Activated CD4-positive, alpha-beta T cell treated with anti-CD3 and anti-CD28 coated beads, Interleukin-2, Interleukin-4, amounts not matched to agents 100 ng/mL and 50 ng/mL, durations not matched to agents 16 hours and 8 hours (primary cell): ENCODE measurements around the gene TBX19.

Source experiments
- DNase-seq: peaks from one replicate; pipeline ENCODE4 v3.0.0-alpha.2; 2020; ENCODE audit warnings: low spot score

The TBX19 gene

GRCh38 chr1:168281603-168282325 is 1.1 kb downstream of the TBX19 start:
- no peak for DNase-seq

- no peak for DNase-seq
Measured at GRCh38 chr1:168285521-168285790, 4.8 kb downstream of the TBX19 start.

DNA sequence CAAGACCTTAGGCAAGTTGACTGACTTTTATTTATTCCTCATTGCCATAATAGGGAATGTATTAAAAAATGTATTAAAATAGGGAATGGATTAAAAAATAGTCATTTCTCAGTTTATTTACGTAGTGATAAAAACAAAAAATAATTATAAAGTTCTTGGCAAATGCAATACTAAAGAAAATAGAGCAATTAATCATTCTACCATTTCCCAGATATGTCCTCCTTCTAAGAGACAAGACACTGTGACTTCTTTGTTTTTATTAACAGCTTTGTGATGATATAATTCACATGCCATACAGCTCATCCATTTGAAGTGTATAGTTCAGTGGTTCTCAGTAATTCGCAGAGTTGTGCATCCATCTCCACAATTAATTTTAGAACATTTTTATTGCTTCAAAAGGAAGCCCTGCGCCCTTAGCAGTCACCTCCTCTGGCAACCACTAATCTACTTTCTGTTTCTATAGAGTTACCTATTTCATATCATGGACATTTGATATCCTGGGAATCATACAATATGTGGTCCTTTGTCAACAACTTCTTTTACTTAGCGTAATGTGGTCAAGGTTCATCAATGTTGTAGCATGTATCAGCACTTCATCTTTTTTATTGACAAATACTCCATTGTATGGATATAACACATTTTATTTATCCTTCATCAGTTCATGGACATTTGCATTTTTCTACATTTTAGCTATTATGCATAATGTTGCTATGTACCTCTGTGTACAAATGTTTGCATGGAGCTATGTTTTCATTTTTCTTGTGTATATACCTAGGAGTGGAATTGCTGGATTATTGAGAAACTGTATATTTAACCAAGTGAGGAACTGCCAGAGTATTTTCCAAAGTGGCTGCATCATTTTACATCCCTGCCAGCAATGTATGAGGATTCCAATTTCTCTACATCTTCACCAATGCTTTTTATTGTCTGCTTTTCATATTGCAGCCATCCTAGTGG is 5.6 kb downstream of the TBX19 start:
- no peak for DNase-seq

DNA sequence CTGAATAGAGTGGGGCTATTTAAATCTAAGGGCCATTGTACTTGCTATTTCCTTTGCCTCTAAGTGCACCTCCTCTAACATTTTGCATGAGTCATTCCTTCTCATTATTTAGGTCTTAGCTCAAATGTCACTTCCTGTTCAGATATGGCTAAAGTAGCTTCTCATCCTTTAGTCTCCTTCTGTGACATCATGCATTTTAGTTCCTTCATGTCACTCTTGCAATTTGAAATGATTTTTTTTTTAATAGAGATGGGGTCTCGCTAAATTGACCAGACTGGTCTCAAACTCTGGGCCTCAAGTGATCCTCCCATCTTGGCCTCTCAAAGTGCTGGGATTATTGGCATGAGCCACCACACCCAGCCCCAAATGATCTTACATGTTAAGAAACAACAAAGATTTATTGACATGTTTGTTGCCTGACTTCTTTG is 6.6 kb downstream of the TBX19 start:
- peak; percentile 31 for DNase-seq

DNA sequence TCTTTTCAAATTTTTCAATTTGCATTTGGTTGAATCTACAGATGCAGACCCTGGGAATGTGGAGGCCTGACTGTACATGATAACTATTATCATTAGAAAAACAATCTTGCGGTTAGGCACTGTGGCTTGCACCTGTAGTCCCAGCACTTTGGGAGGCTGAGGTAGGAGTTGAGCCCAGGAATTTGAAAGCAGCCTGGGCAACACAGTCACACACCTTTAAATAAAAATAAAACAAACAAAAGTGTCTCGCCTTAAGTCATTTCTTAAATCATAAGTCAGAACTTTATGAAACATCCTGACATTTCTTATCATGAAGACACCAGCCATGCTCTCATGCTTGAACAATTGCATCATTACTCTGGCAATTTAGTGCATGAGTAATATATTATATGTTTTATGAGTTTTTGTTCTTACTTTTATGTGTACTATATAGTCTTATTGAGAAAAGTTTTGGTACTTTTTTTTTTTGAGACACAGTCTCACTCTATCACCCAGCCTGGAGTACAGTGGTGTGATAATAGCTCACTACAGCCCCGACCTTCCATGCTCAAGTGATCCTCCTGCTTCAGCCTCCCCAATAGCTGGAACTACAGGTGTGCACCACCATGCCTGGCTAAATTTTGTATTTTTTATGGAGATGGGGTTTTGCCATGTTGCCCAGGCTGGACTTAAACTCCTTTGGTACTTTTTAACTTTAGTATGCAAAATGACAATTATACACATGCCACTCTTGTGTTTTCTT is 7.8 kb downstream of the TBX19 start:
- no peak for DNase-seq

- DNase-seq: no peak
Measured at GRCh38 chr1:168291222-168291837, 10.7 kb downstream of the TBX19 start.

- DNase-seq: no peak
Measured at GRCh38 chr1:168293356-168293755, 12.7 kb downstream of the TBX19 start.

- no peak for DNase-seq
Measured at GRCh38 chr1:168295411-168296114, 14.9 kb downstream of the TBX19 start.

GRCh38 chr1:168297019-168297730 is 16.5 kb downstream of the TBX19 start:
- no peak for DNase-seq

- no peak for DNase-seq
Measured at GRCh38 chr1:168298446-168298845, 17.8 kb downstream of the TBX19 start.

GRCh38 chr1:168300626-168301025 is 19.9 kb downstream of the TBX19 start:
- no peak for DNase-seq

DNA sequence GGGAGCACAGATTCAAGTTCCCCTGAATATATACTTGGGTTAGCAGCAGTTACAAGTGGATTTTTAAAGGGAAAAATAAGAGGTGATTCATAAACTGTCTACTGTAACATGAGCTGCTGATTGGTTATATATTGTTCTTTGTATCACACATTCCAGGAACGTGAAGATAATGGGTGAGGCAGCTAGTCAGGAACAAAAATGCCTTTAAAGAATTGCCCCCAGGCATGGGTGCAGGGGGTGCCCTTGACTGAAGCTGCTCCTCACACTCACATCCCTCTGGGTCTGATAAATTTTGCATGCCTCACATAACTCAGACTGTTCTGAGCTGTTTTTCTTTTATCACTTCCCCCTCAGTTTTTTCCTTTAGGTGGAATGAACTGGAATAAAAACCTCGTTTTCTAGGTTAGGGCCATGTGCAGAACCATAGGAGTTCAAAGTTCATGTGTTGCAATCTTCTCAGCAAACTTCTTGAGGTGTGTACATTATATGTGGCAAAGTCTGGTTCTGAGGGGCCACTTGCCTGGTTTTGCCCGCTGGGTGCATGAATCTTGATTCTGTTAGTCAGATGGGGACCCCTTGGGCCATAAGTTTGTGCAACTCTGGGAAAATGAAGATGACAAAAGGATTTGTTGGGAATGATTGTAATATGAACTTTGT is 21.1 kb downstream of the TBX19 start:
- no peak for DNase-seq

DNA sequence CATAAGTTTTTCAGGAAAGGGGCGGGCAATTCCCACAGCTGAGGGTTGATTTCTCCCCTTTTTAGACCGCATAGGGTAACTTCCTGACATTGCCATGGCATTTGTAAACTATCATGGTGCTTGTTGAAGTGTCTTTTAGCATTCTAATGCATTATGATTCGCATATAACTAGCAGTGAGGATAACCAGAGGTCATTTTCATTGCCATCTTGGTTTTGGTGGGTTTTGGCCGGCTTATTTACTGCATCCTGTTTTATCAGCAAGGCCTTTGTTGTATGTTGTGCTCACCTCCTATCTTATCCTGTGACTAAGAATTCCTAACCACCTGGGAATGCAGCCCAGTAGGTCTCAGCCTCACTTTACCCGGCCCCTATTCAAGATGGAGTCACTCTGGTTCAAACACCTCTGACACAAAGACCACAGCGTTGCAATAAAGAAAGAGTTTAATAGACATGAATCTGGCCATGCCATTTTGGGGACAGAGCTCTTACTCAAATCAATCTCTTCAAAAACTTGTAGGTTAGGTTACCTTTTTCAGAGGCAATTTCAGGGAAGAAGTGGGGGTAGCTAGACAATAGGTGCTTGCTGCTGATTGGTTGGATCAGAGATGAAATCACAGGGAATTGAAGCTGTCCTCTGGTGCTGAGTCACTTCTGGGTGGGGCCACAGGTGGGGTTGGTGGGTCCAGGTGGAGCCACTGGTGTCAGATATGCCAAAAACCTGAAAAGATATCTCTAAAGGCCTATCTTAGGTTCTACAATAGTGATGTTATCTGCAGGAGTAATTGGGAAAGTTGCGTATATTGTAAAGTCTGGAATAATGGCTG is 23.3 kb downstream of the TBX19 start:
- DNase-seq: no peak

DNA sequence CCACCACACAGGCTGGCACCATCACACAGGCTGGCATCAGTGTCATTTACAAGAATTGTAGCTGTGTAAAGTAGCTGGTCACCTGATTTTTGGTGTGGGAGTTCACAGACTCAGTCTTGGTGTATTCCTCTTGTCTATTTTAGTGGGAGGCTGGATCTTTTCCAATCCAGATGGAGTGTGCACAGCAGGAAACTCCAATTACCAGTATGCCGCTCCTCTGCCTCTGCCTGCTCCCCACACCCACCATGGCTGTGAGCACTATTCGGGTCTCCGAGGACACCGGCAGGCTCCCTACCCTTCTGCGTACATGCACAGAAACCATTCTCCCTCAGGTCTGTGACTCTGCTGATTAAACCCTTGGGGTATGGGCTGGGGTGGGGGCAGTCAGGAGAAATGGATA is 24.2 kb downstream of the TBX19 start:
- DNase-seq: no peak

DNA sequence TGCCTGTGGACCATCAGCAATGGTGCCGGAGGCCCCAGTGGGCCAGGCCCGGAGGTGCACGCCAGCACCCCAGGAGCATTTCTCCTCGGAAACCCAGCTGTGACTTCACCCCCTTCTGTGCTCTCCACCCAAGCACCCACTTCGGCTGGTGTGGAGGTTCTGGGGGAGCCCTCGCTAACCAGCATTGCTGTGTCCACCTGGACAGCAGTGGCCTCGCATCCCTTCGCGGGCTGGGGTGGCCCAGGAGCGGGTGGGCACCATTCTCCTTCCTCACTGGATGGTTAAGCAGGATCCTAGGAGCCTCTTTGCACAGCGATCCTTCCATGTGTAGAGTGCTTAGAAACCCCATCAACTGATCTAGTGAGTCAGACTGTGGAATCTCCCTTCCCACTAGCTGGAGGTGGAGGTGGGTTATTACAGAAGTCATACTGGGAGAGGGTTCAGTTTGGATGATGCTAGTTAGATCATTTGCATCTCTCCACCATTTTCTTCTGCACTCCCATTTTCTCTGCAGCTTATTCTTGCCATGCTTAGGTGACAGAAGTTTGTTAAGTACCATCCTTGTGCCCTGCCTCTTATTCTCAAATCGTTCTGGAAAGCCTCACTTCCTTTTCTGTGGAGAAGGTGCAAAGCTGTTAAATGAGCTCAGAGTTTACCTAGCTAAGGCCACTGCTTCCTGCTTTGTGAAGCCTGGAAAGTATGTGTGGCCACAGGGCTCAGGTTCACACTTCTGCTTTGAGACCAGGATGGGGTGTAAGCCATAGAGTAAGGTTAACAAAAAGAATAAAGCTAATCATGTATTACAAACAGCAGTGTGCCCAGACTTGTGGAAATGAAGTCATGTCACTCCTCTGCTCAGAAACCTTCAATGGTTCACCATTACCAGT is 32.3 kb downstream of the TBX19 start:
- peak; percentile 25 for DNase-seq

- DNase-seq: no peak
Measured at GRCh38 chr1:168316142-168316541, 35.5 kb downstream of the TBX19 start.

DNA sequence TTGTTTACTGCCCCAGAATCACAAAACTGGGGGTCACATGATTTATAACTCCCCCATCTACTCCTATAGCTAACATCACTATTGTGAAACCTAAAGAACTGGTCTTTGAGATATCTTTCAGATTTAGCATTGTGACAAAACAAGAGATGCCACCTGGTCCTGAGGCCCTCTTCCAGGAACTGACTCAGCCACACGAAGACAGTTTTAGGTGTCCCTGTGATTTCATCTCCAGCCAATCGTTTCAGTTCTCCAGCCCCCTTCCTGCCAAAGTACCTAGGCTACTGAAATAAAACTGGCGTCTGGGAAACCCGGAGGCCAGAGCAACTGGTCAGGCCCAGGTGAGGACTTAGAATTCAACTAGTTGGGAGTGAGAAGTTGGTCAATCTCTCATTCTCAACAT is 36.6 kb downstream of the TBX19 start:
- no peak for DNase-seq

DNA sequence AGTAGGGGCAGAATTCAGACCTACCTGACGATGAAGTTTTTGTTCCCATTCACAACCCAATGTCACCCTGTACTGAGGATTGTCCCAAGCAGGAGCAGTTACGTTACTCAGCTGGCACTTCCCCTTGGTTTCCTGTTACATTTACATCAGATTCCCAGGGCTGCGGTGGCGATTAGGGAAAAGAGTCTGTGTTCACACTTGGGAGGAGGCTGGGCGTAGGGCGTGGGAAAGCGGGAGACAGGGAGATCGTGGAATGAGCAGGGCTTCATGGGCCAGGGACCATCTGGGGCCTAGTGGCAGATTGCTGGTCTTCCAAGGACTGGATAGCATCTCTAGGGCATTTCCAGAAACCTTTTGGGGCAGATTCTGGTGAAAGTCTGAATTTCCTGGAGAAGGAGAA is 39.0 kb downstream of the TBX19 start:
- DNase-seq: no peak

- no peak for DNase-seq
Measured at GRCh38 chr1:168320149-168320548, 39.5 kb downstream of the TBX19 start.
